K562 (cell line): ENCODE data around the gene ZNF420. TPM values are rescaled to one million over a fixed set of nuclear protein-coding genes. Genes with fewer than 3 reads are reported as not detected.

ENCODE experiments used
- E2F3 ChIP-seq: fragments of 250-450 bp; sonication (Bioruptor Pico); IDR thresholded peaks from 2 replicates; pipeline ENCODE4 v1.4.0; 2020; ENCODE audit warnings: mild to moderate bottlenecking
- EGR1 ChIP-seq: fragments of 450-650 bp; conservative IDR thresholded peaks from 2 replicates; pipeline ENCODE4 v1.6.1; 2017; ENCODE audit warnings: mild to moderate bottlenecking
- EP300 ChIP-seq: IDR thresholded peaks from 2 replicates; pipeline ENCODE4 v1.6.1; 2012; ENCODE audit warnings: low read length, improper control_type of control experiment
- ESRRA ChIP-seq: fragments of 450-650 bp; IDR thresholded peaks from 2 replicates; pipeline ENCODE4 v1.6.1; 2014; ENCODE audit warnings: low read depth, mild to moderate bottlenecking, moderate library complexity, borderline replicate concordance
- FOXP1 ChIP-seq: sonication (generic); formaldehyde crosslinking; IDR thresholded peaks from 2 replicates; pipeline ENCODE4 v1.8.0; 2022; ENCODE audit warnings: mild to moderate bottlenecking, missing genetic modification reagents
- GABPB2 ChIP-seq: fragments of 250-450 bp; sonication (Bioruptor Pico); conservative IDR thresholded peaks from 2 replicates; pipeline ENCODE4 v1.5.1; 2021; ENCODE audit warnings: mild to moderate bottlenecking
- HMG20A ChIP-seq: fragments of 450-650 bp; formaldehyde crosslinking; conservative IDR thresholded peaks from 2 replicates; pipeline ENCODE4 v1.4.0; 2020; ENCODE audit warnings: mild to moderate bottlenecking, mixed read lengths
- KDM1A ChIP-seq, 2 experiments: fragments of 450-650 bp; IDR thresholded peaks; 2 replicates each; pipeline ENCODE4 v1.6.1; 2016; ENCODE audit warnings: mild to moderate bottlenecking in 2 of 2
- KLF6 ChIP-seq: fragments of 250-450 bp; sonication (Bioruptor Pico); IDR thresholded peaks from 2 replicates; pipeline ENCODE4 v1.4.0; 2020; ENCODE audit warnings: mild to moderate bottlenecking, moderate library complexity, borderline replicate concordance
- ZNF347 ChIP-seq: fragments of 450-650 bp; formaldehyde crosslinking; IDR thresholded peaks from 2 replicates; pipeline ENCODE4 v1.4.0; 2020; ENCODE audit warnings: low read depth, mild to moderate bottlenecking, moderate library complexity
- ZNF696 ChIP-seq: fragments of 250-450 bp; sonication (Bioruptor Pico); conservative IDR thresholded peaks from 2 replicates; pipeline ENCODE4 v1.4.0; 2020; ENCODE audit warnings: mild to moderate bottlenecking, moderate library complexity
- polyA plus RNA-seq, 8 experiments: library from polyadenylated mRNA; depleted of rRNA in 4 of 8; stranded (reverse) in 5 of 8; unstranded in 3 of 8; fragments of >200 nt; fragmentation: Nextera tagmentation in 2 of 8; fragmentation: Illumina TruSeq in 1 of 8; extraction: Ambion mirVana in 2 of 8; extraction: Trizol in 1 of 8; gene quantifications; 2 replicates each; pipeline versions ENCODE4 v1.2.1 to v1.2.3, GENCODE V29; 2011 to 2014; ENCODE audit warnings: inconsistent platforms in 1 of 8, missing spikeins in 1 of 8
- total RNA-seq, 7 experiments: library from RNA; depleted of rRNA in 6 of 7; stranded (reverse); fragments of >200 nt in 6 of 7; fragmentation: Illumina TruSeq in 2 of 7; extraction: Trizol in 2 of 7; gene quantifications; 2 replicates each; pipeline versions ENCODE4 v1.2.1 to v1.2.3, GENCODE V29; 2011 to 2021; ENCODE audit warnings: low replicate concordance in 1 of 7
- TF ChIP-seq, protein P1 (sequence below), 2 experiments: fragments of 450-650 bp in 1 of 2; sonication (generic) in 1 of 2; formaldehyde crosslinking in 1 of 2; IDR thresholded peaks; 2 replicates each; pipeline versions ENCODE4 v1.7.1 to v1.9.0; 2016 to 2022; ENCODE audit warnings: inconsistent platforms in 1 of 2, mild to moderate bottlenecking in 1 of 2, missing genetic modification reagents in 1 of 2
- TF ChIP-seq, protein P2 (sequence below): IDR thresholded peaks from 2 replicates; pipeline ENCODE4 v1.6.1; 2011; ENCODE audit not compliant: insufficient read length; ENCODE audit errors: extremely low read depth
- TF ChIP-seq, protein P3 (sequence below): fragments of 450-650 bp; formaldehyde crosslinking; IDR thresholded peaks from 2 replicates; pipeline ENCODE4 v1.4.0; 2022; ENCODE audit warnings: mild to moderate bottlenecking, moderate library complexity

ZNF420 gene
- total and polyA plus RNA-seq, 9 of the 15 experiments (the other 6 are each of a cell fraction or from before 2014, with no cell fraction given) = 2.6 to 7.2 (median 5.1) TPM

DNA sequence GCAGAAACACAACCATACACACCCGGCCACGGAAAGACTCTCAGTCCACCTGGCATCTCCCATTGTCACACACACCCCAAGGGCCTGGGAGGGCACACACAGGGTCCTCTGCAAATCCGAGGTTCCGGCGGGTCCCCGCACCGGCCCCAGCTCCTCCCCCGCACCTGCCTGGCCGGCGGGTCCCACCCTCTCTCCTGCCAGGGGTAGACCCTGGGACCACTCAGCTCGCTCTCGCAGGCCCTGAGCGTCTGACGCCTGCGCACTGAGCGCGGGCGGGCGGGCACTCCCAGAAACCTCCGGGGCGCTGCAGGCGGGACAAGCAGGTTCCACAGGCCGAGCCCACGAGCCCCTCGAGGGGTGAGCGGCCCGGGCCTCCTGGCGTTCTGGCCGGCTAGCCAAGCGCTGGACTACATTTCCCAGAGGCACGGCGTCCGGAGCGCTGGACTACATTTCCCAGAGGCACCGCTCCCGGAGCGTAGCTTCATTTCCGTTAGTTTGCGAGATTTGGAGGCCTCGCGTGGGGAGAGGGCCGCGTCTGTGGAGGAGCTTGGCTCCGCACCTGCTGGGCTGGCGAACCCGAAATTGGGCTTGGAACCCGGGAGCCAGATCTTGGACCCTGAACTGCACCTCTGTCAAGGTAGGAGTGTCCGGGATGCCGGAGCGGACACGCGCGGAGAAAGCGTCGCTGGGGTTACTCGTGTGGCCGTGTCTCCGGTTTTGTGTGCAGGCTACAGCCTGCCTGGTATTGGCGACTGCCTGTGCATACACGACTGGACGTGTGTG lies at the start of gene ZNF420 (continued):
- TF ChIP-seq, protein P1, sequence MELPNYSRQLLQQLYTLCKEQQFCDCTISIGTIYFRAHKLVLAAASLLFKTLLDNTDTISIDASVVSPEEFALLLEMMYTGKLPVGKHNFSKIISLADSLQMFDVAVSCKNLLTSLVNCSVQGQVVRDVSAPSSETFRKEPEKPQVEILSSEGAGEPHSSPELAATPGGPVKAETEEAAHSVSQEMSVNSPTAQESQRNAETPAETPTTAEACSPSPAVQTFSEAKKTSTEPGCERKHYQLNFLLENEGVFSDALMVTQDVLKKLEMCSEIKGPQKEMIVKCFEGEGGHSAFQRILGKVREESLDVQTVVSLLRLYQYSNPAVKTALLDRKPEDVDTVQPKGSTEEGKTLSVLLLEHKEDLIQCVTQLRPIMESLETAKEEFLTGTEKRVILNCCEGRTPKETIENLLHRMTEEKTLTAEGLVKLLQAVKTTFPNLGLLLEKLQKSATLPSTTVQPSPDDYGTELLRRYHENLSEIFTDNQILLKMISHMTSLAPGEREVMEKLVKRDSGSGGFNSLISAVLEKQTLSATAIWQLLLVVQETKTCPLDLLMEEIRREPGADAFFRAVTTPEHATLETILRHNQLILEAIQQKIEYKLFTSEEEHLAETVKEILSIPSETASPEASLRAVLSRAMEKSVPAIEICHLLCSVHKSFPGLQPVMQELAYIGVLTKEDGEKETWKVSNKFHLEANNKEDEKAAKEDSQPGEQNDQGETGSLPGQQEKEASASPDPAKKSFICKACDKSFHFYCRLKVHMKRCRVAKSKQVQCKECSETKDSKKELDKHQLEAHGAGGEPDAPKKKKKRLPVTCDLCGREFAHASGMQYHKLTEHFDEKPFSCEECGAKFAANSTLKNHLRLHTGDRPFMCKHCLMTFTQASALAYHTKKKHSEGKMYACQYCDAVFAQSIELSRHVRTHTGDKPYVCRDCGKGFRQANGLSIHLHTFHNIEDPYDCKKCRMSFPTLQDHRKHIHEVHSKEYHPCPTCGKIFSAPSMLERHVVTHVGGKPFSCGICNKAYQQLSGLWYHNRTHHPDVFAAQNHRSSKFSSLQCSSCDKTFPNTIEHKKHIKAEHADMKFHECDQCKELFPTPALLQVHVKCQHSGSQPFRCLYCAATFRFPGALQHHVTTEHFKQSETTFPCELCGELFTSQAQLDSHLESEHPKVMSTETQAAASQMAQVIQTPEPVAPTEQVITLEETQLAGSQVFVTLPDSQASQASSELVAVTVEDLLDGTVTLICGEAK (IDR thresholded peaks at IDR 0.05) = peak; percentile 84
- TF ChIP-seq, protein P1 (CRISPR knock-in tag; IDR thresholded peaks at IDR 0.05) = no peak
- TF ChIP-seq KLF6 = no peak
- TF ChIP-seq, protein P2, sequence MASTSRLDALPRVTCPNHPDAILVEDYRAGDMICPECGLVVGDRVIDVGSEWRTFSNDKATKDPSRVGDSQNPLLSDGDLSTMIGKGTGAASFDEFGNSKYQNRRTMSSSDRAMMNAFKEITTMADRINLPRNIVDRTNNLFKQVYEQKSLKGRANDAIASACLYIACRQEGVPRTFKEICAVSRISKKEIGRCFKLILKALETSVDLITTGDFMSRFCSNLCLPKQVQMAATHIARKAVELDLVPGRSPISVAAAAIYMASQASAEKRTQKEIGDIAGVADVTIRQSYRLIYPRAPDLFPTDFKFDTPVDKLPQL = no peak
- no peak for TF ChIP-seq FOXP1
- no peak for TF ChIP-seq E2F3 (CRISPR knock-in tag)
- no peak for TF ChIP-seq ZNF696 (CRISPR knock-in tag)
- TF ChIP-seq EGR1 = peak; percentile 43
- no peak for TF ChIP-seq GABPB2 (CRISPR knock-in tag)
- TF ChIP-seq ESRRA = no peak
- TF ChIP-seq, protein P3, sequence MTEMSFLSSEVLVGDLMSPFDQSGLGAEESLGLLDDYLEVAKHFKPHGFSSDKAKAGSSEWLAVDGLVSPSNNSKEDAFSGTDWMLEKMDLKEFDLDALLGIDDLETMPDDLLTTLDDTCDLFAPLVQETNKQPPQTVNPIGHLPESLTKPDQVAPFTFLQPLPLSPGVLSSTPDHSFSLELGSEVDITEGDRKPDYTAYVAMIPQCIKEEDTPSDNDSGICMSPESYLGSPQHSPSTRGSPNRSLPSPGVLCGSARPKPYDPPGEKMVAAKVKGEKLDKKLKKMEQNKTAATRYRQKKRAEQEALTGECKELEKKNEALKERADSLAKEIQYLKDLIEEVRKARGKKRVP (CRISPR knock-in tag) = no peak
- no peak for TF ChIP-seq HMG20A (CRISPR knock-in tag)
- TF ChIP-seq EP300 = no peak
- TF ChIP-seq KDM1A (IDR thresholded peaks at IDR 0.05) = no peak
- no peak for TF ChIP-seq ZNF347 (CRISPR knock-in tag)
